WTC11 (cell line): ENCODE measurements around the gene MOB1B. TPM values are rescaled to one million over a fixed set of nuclear protein-coding genes. Genes with fewer than 3 reads are reported as not detected.

Source experiments
- ATAC-seq: fragments of 200-7000 bp; cut with Tn5 transposase; 2 replicates; pipeline ENCODE4 v1.10.0; 2021; ENCODE audit warnings: mild to moderate bottlenecking, moderate library complexity
- CTCF ChIA-PET: fragments of 300-600 bp; sonication (Branson Sonifier 250); formaldehyde crosslinking; loops from one replicate; lab custom pipeline; 2021; ENCODE audit warnings: antibody characterized with exemption; lab: Charles Lee
- POLR2A ChIA-PET: fragments of 350-600 bp; sonication (Branson Sonifier 250); formaldehyde crosslinking; loops from one replicate; lab custom pipeline; 2021; ENCODE audit warnings: antibody characterized with exemption; lab: Charles Lee
- DNase-seq: peaks from one replicate; pipeline ENCODE4 v3.0.0; 2021; ENCODE audit warnings: low spot score
- H3K27ac Mint-ChIP-seq: 2 replicates; pipeline ENCODE4 v1.8.0; 2021; ENCODE audit warnings: mixed read lengths
- H3K27me3 Mint-ChIP-seq: 2 replicates; pipeline ENCODE4 v1.8.0; 2021; ENCODE audit warnings: low read depth, mild to moderate bottlenecking, moderate library complexity, mixed read lengths
- H3K36me3 Mint-ChIP-seq: 2 replicates; pipeline ENCODE4 v1.8.0; 2021; ENCODE audit warnings: mixed read lengths
- H3K4me1 Mint-ChIP-seq: 2 replicates; pipeline ENCODE4 v1.8.0; 2022; ENCODE audit warnings: mixed read lengths
- H3K4me3 Mint-ChIP-seq: 2 replicates; pipeline ENCODE4 v1.8.0; 2021; ENCODE audit warnings: mild to moderate bottlenecking, moderate library complexity, mixed read lengths
- H3K9me3 Mint-ChIP-seq: 2 replicates; pipeline ENCODE4 v1.8.0; 2021; ENCODE audit warnings: mixed read lengths
- ESRRA ChIP-seq: sonication (generic); formaldehyde crosslinking; IDR thresholded peaks from 2 replicates; pipeline ENCODE4 v1.8.1; 2022; ENCODE audit warnings: mild to moderate bottlenecking, missing genetic modification reagents, borderline replicate concordance
- FOXP1 ChIP-seq: sonication (generic); formaldehyde crosslinking; IDR thresholded peaks from 2 replicates; pipeline ENCODE4 v1.8.0; 2022; ENCODE audit warnings: missing genetic modification reagents, mild to moderate bottlenecking, moderate library complexity, borderline replicate concordance
- JUN ChIP-seq: sonication (generic); formaldehyde crosslinking; IDR thresholded peaks from 2 replicates; pipeline ENCODE4 v1.8.0; 2023; ENCODE audit warnings: mild to moderate bottlenecking, missing genetic modification reagents
- MYBL2 ChIP-seq: sonication (generic); formaldehyde crosslinking; IDR thresholded peaks from 2 replicates; pipeline ENCODE4 v1.8.1; 2023; ENCODE audit warnings: mild to moderate bottlenecking, moderate library complexity, missing genetic modification reagents
- NFATC4 ChIP-seq: fragments of 250-450 bp; sonication (Bioruptor Pico); IDR thresholded peaks from 2 replicates; pipeline ENCODE4 v1.9.0; 2021; ENCODE audit warnings: mild to moderate bottlenecking
- NR2C2 ChIP-seq: sonication (generic); formaldehyde crosslinking; IDR thresholded peaks from 2 replicates; pipeline ENCODE4 v1.8.0; 2022; ENCODE audit warnings: mild to moderate bottlenecking, missing genetic modification reagents
- RORB ChIP-seq: fragments of 250-450 bp; sonication (Bioruptor Pico); IDR thresholded peaks from 2 replicates; pipeline ENCODE4 v1.9.0; 2021; ENCODE audit warnings: mild to moderate bottlenecking
- SMAD4 ChIP-seq: sonication (generic); formaldehyde crosslinking; IDR thresholded peaks from 2 replicates; pipeline ENCODE4 v1.8.0; 2022; ENCODE audit warnings: mild to moderate bottlenecking, missing genetic modification reagents
- ZNF423 ChIP-seq: fragments of 250-450 bp; sonication (Bioruptor Pico); IDR thresholded peaks from 2 replicates; pipeline ENCODE4 v2.1.2; 2022; ENCODE audit warnings: mild to moderate bottlenecking, moderate library complexity
- ZNF671 ChIP-seq: fragments of 250-450 bp; sonication (Bioruptor Pico); IDR thresholded peaks from 2 replicates; pipeline ENCODE4 v1.8.0; 2021; ENCODE audit warnings: mild to moderate bottlenecking
- total RNA-seq: library from RNA; stranded (reverse); gene quantifications from 3 replicates; pipeline ENCODE4 v1.2.3, GENCODE V29; 2021
- TF ChIP-seq, protein P1 (sequence below): sonication (generic); formaldehyde crosslinking; IDR thresholded peaks from 2 replicates; pipeline ENCODE4 v1.8.0; 2022; ENCODE audit warnings: mild to moderate bottlenecking, missing genetic modification reagents
- TF ChIP-seq, protein P2 (sequence below): sonication (generic); formaldehyde crosslinking; conservative IDR thresholded peaks from 2 replicates; pipeline ENCODE4 v1.8.1; 2023; ENCODE audit warnings: mild to moderate bottlenecking, low read depth, missing genetic modification reagents, moderate library complexity
- TF ChIP-seq, protein P3 (sequence below): fragments of 250-450 bp; sonication (Bioruptor Pico); IDR thresholded peaks from 2 replicates; pipeline ENCODE4 v1.9.0; 2021; ENCODE audit warnings: mild to moderate bottlenecking
- TF ChIP-seq, protein P4 (sequence below): sonication (generic); formaldehyde crosslinking; IDR thresholded peaks from 2 replicates; pipeline ENCODE4 v1.8.1; 2022; ENCODE audit warnings: low read depth, missing genetic modification reagents, borderline replicate concordance
- TF ChIP-seq, protein P5 (sequence below): sonication (generic); formaldehyde crosslinking; conservative IDR thresholded peaks from 2 replicates; pipeline ENCODE4 v1.8.1; 2022; ENCODE audit warnings: mild to moderate bottlenecking, missing genetic modification reagents
- TF ChIP-seq, protein P6 (sequence below): sonication (generic); formaldehyde crosslinking; IDR thresholded peaks from 2 replicates; pipeline ENCODE4 v1.8.0; 2023; ENCODE audit warnings: missing genetic modification reagents
- TF ChIP-seq, protein P7 (sequence below): sonication (generic); formaldehyde crosslinking; IDR thresholded peaks from 2 replicates; pipeline ENCODE4 v1.8.1; 2023; ENCODE audit warnings: mild to moderate bottlenecking, missing genetic modification reagents, moderate library complexity
- TF ChIP-seq, protein P8 (sequence below): sonication (generic); formaldehyde crosslinking; IDR thresholded peaks from 2 replicates; pipeline ENCODE4 v1.8.1; 2022; ENCODE audit warnings: low read depth, mild to moderate bottlenecking, moderate library complexity, missing genetic modification reagents, borderline replicate concordance
- TF ChIP-seq, protein P9 (sequence below): sonication (generic); formaldehyde crosslinking; IDR thresholded peaks from 2 replicates; pipeline ENCODE4 v1.8.0; 2023; ENCODE audit warnings: missing genetic modification reagents, mild to moderate bottlenecking, borderline replicate concordance

The MOB1B gene
- total RNA-seq, 1 experiment from 2014 or later = 28.0 TPM

DNA sequence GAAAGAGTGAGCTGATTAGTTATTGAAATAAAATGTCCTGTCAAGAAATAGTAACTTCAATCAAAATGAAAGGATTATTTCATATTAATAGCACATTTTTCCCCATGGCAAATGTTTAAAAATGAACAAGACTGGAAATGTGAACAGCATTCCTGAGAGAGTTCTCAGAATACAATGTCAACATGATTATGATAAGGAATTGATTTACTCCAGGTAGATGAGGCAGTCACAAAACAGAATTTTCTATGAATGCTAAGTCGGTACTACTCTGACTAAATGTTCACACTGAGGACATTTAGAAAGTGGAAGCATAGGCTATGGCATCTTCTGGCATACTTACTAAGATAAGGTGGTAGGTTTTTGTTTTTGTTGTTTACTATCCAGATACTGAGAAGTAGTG is 43.1 kb upstream of the MOB1B start:
- no peak for DNase-seq
- TF ChIP-seq, protein P1, sequence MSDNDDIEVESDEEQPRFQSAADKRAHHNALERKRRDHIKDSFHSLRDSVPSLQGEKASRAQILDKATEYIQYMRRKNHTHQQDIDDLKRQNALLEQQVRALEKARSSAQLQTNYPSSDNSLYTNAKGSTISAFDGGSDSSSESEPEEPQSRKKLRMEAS = no peak
- no peak for TF ChIP-seq SMAD4 (CRISPR knock-in tag)
- TF ChIP-seq, protein P2, sequence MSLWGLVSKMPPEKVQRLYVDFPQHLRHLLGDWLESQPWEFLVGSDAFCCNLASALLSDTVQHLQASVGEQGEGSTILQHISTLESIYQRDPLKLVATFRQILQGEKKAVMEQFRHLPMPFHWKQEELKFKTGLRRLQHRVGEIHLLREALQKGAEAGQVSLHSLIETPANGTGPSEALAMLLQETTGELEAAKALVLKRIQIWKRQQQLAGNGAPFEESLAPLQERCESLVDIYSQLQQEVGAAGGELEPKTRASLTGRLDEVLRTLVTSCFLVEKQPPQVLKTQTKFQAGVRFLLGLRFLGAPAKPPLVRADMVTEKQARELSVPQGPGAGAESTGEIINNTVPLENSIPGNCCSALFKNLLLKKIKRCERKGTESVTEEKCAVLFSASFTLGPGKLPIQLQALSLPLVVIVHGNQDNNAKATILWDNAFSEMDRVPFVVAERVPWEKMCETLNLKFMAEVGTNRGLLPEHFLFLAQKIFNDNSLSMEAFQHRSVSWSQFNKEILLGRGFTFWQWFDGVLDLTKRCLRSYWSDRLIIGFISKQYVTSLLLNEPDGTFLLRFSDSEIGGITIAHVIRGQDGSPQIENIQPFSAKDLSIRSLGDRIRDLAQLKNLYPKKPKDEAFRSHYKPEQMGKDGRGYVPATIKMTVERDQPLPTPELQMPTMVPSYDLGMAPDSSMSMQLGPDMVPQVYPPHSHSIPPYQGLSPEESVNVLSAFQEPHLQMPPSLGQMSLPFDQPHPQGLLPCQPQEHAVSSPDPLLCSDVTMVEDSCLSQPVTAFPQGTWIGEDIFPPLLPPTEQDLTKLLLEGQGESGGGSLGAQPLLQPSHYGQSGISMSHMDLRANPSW (CRISPR knock-in tag) = no peak
- TF ChIP-seq, protein P3, sequence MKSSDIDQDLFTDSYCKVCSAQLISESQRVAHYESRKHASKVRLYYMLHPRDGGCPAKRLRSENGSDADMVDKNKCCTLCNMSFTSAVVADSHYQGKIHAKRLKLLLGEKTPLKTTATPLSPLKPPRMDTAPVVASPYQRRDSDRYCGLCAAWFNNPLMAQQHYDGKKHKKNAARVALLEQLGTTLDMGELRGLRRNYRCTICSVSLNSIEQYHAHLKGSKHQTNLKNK (CRISPR knock-in tag) = no peak
- TF ChIP-seq, protein P4, sequence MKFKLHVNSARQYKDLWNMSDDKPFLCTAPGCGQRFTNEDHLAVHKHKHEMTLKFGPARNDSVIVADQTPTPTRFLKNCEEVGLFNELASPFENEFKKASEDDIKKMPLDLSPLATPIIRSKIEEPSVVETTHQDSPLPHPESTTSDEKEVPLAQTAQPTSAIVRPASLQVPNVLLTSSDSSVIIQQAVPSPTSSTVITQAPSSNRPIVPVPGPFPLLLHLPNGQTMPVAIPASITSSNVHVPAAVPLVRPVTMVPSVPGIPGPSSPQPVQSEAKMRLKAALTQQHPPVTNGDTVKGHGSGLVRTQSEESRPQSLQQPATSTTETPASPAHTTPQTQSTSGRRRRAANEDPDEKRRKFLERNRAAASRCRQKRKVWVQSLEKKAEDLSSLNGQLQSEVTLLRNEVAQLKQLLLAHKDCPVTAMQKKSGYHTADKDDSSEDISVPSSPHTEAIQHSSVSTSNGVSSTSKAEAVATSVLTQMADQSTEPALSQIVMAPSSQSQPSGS = no peak
- TF ChIP-seq, protein P5, sequence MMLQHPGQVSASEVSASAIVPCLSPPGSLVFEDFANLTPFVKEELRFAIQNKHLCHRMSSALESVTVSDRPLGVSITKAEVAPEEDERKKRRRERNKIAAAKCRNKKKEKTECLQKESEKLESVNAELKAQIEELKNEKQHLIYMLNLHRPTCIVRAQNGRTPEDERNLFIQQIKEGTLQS = no peak
- no peak for TF ChIP-seq ESRRA (CRISPR knock-in tag)
- TF ChIP-seq ZNF671 (CRISPR knock-in tag) = no peak
- TF ChIP-seq NFATC4 (CRISPR knock-in tag) = no peak
- TF ChIP-seq MYBL2 (CRISPR knock-in tag) = no peak
- no peak for TF ChIP-seq JUN (CRISPR knock-in tag)
- TF ChIP-seq, protein P6, sequence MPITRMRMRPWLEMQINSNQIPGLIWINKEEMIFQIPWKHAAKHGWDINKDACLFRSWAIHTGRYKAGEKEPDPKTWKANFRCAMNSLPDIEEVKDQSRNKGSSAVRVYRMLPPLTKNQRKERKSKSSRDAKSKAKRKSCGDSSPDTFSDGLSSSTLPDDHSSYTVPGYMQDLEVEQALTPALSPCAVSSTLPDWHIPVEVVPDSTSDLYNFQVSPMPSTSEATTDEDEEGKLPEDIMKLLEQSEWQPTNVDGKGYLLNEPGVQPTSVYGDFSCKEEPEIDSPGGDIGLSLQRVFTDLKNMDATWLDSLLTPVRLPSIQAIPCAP (CRISPR knock-in tag) = no peak
- TF ChIP-seq RORB (CRISPR knock-in tag) = no peak
- TF ChIP-seq, protein P7, sequence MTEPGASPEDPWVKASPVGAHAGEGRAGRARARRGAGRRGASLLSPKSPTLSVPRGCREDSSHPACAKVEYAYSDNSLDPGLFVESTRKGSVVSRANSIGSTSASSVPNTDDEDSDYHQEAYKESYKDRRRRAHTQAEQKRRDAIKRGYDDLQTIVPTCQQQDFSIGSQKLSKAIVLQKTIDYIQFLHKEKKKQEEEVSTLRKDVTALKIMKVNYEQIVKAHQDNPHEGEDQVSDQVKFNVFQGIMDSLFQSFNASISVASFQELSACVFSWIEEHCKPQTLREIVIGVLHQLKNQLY (CRISPR knock-in tag) = no peak
- no peak for TF ChIP-seq ZNF423 (CRISPR knock-in tag)
- TF ChIP-seq FOXP1 (CRISPR knock-in tag) = no peak
- TF ChIP-seq, protein P8, sequence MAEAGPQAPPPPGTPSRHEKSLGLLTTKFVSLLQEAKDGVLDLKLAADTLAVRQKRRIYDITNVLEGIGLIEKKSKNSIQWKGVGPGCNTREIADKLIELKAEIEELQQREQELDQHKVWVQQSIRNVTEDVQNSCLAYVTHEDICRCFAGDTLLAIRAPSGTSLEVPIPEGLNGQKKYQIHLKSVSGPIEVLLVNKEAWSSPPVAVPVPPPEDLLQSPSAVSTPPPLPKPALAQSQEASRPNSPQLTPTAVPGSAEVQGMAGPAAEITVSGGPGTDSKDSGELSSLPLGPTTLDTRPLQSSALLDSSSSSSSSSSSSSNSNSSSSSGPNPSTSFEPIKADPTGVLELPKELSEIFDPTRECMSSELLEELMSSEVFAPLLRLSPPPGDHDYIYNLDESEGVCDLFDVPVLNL (CRISPR knock-in tag) = no peak
- no peak for TF ChIP-seq NR2C2 (CRISPR knock-in tag)
- TF ChIP-seq, protein P9, sequence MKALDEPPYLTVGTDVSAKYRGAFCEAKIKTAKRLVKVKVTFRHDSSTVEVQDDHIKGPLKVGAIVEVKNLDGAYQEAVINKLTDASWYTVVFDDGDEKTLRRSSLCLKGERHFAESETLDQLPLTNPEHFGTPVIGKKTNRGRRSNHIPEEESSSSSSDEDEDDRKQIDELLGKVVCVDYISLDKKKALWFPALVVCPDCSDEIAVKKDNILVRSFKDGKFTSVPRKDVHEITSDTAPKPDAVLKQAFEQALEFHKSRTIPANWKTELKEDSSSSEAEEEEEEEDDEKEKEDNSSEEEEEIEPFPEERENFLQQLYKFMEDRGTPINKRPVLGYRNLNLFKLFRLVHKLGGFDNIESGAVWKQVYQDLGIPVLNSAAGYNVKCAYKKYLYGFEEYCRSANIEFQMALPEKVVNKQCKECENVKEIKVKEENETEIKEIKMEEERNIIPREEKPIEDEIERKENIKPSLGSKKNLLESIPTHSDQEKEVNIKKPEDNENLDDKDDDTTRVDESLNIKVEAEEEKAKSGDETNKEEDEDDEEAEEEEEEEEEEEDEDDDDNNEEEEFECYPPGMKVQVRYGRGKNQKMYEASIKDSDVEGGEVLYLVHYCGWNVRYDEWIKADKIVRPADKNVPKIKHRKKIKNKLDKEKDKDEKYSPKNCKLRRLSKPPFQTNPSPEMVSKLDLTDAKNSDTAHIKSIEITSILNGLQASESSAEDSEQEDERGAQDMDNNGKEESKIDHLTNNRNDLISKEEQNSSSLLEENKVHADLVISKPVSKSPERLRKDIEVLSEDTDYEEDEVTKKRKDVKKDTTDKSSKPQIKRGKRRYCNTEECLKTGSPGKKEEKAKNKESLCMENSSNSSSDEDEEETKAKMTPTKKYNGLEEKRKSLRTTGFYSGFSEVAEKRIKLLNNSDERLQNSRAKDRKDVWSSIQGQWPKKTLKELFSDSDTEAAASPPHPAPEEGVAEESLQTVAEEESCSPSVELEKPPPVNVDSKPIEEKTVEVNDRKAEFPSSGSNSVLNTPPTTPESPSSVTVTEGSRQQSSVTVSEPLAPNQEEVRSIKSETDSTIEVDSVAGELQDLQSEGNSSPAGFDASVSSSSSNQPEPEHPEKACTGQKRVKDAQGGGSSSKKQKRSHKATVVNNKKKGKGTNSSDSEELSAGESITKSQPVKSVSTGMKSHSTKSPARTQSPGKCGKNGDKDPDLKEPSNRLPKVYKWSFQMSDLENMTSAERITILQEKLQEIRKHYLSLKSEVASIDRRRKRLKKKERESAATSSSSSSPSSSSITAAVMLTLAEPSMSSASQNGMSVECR (CRISPR knock-in tag) = no peak
- TF ChIP-seq, all 79 proteins: peak for 0
- Mint-ChIP-seq H3K27ac (no peak overlapping the region), H3K4me3 (no peak overlapping the region), H3K4me1 (peaks cover 25% of the 10 kb centered on the region), H3K27me3 (no peaks in the 10 kb centered on the region; the same call in 1 of the 2 replicates), H3K36me3 (no peaks in the 10 kb centered on the region), H3K9me3 (peaks cover 4% of the 10 kb centered on the region)
- ChIA-PET POLR2A (no interaction called here), CTCF (interaction anchor here (0.5 to 0.9 kb wide), 2 partner anchors 64 to 151 kb away, joined by 3 read pairs; no protein-coding TSS in a partner anchor)
- no peak for ATAC-seq
